GM19328 (cell line): ENCODE data around the gene SAPCD2.
A peak's percentile ranks its signal among the peaks of the same experiment; 100 is the strongest.

ENCODE experiments used
- ATAC-seq: cut with Tn5 transposase; IDR thresholded peaks from one replicate; pipeline ENCODE4 v1.9.1; 2021; ENCODE audit warnings: mild to moderate bottlenecking, moderate library complexity; ENCODE audit not compliant: unreplicated experiment

SAPCD2 gene

DNA sequence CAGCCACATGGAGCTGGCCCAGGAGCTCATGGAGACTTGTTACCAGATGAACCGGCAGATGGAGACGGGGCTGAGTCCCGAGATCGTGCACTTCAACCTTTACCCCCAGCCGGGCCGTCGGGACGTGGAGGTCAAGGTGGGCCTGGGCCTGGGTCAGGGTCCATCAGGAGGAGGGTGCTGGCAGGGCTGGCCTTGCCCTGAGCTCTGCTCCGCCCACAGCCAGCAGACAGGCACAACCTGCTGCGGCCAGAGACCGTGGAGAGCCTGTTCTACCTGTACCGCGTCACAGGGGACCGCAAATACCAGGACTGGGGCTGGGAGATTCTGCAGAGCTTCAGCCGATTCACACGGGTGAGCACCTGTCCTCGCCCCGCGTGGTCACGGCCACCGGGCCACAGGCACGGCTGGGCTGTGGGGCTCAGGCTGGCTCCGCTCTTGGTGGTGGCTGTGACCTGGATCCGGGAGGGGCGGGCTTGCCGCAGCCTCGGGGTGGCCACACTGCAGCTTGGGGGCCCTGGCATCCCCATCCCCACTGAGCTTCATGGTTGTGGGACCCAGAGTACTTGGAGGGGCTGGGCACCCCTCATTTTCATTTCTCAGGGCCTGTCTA is 37.1 kb upstream of the SAPCD2 start:
- no peak for ATAC-seq

DNA sequence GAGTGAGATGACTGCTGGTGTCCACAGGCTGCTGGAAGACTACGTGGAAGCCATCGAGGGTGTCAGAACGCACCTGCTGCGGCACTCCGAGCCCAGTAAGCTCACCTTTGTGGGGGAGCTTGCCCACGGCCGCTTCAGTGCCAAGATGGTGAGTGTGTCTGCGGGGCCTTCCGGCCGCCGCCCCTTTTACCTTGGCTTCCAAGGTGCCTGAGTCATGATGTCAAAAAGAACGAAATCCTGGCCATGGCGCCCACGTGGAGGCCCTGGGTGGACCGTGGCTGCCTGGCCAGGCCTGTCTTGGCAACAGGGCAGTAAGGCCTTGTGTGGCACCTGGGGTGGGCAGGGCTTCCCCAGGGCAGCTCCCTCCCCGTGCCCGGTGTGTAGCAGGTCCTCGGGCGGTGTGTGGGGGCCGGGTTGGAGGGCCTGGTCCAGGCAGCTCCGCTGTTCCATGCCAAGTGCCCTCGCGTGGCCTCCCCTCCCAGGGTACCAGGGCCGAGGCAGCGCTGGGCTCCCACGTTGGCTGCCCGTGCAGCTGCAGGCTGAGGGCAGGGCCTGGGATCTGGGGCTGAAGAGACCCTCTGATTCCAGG is 36.4 kb upstream of the SAPCD2 start:
- ATAC-seq = no peak

DNA sequence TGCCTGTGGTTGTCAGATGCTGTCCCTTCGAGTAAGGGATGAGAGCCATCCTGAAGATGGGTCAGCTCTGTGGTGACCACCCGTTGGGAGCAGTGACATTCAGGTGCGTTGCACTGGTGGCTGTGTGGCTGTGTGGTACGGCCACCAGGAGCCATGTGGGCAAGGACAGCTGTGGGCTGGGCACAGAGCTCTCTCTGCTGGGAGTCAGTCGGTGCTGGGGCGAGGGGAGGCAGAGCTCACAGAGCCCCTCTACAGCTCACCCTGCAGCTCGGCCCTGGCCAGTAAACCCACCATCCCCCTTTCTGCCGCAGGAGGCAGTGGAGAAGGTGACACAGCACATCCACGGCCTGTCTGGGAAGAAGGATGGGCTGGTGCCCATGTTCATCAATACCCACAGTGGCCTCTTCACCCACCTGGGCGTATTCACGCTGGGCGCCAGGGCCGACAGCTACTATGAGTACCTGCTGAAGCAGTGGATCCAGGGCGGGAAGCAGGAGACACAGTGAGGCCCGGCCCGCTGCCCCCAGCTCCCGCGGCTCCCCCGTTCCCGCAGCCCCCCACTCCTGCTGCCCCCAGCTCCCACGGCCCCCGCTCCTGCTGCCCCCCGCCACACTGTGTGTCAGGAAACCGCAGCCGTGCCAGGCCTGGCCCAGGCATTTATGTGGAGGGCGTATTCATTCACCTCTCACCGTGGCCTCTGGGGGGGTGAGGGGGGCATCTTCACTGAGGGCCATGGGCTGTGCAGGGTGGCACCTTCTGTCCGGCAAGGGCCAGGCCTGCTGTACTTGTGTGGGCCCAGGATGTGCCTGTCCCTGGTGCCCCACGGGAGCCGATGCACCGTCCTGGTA is 35.7 kb upstream of the SAPCD2 start:
- ATAC-seq = no peak

DNA sequence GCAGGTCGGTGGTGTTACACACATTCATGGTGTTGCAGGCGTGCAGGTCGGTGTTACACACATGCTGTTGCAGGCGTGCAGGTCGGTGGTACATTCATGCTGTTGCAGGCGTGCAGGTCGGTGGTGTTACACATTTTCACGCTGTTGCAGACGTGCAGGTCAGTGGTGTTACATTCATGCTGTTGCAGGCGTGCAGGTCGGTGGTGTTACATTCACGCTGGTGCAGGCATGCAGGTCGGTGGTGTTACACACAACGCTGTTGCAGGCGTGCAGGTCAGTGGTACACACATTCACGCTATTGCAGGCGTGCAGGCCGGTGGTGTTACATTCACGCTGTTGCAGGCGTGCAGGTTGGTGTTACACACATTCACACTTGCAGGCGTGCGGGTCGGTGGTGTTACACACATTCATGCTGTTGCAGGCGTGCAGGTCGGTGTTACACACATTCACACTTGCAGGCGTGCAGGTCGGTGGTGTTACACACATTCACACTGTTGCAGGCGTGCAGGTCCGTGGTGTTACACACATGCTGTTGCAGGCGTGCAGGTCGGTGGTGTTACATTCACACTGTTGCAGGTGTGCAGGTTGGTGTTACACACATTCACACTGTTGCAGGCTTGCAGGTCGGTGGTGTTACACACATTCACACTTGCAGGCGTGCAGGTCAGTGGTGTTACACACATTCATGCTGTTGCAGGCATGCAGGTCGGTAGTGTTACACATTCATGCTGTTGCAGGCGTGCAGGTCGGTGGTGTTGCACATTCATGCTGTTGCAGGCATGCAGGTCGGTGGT is 33.0 kb upstream of the SAPCD2 start:
- no peak for ATAC-seq

DNA sequence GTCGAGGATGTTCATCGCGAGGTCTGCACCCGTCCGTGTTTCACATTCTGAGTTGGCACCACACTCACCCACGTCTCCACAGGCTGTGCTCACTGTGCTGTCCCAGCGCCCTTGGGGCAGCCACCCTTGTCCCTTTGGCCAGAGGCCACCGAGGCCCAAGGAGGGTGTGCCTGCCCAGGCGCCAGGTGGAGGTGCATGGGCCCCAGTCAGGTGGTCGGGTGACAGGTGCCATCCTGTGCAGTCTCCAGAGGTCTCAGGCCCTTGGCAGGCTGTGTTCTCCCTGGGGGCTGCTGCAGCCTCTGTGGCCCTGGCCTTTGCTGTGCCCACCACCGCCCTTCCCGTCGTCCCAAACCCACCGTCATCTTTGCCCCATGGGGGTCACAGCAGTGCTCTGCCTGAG is 28.9 kb upstream of the SAPCD2 start:
- ATAC-seq = no peak

DNA sequence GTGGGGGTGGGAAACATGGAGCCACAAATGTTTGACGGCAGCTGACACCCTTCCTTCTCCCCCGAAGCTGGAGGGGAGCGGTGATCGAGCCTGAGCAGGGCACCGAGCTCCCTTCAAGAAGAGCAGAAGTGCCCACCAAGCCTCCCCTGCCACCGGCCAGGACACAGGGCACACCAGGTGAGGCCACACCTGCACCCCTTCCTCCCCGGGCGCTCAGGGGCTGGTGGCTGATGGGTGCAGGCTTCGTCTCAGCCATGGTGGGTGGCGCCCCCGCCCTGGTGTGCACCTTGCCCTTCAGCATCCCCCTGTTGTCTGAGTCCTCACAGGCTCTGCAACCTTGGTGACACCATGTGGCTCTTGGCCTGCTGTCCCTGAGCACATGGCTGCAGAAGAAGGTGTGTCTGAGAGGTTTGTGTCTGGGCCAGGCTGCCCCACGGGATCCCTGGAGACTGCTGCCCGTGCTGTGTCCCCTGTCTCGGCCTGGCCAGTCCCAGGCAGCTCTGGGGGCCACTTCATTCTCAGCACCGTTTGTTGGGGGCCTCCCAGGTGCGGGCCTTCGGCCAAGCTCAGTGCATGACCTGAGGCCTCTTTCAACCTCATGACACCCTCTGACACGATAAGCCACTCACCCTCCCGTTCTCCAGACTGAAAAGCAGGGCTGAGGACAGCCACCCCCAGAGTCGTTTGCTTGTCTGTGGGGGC is 27.6 kb upstream of the SAPCD2 start:
- ATAC-seq = no peak

DNA sequence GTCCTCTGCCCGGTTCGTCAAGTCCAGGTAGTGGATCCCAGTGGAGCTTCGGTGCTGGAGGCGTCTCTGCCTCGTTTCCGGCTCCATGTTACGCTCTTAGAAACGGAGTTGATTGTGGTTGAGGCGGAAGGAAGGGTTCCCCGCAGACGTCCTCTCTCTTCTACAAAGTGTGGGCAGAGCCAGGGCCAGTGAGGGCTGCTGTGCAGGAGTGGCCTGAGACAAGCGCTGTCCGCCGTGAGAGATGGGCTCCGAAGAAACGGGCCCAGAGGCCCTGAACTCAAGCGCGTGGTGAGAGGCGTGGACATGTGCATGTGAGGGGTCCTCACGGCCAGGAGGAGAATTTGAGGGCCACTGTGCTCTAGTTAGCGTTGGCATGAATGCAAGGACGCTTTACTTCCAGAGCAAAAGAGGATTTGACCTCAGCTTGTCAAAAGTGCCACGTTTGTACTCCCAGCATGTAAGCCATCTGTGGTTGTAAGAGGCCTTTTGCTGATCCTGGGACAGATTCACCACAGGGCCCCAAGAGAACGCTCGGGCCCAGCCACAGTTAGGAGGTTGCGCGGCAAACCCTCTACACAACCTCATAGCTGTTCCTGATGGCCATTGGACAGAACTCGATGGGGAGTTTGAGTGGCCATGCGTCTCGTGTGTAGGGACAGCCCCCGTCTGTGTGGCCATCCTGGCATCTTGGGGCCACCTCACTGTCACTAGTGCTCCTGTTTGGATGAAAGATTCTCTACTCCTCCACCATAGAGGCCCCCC is 26.6 kb upstream of the SAPCD2 start:
- no peak for ATAC-seq

DNA sequence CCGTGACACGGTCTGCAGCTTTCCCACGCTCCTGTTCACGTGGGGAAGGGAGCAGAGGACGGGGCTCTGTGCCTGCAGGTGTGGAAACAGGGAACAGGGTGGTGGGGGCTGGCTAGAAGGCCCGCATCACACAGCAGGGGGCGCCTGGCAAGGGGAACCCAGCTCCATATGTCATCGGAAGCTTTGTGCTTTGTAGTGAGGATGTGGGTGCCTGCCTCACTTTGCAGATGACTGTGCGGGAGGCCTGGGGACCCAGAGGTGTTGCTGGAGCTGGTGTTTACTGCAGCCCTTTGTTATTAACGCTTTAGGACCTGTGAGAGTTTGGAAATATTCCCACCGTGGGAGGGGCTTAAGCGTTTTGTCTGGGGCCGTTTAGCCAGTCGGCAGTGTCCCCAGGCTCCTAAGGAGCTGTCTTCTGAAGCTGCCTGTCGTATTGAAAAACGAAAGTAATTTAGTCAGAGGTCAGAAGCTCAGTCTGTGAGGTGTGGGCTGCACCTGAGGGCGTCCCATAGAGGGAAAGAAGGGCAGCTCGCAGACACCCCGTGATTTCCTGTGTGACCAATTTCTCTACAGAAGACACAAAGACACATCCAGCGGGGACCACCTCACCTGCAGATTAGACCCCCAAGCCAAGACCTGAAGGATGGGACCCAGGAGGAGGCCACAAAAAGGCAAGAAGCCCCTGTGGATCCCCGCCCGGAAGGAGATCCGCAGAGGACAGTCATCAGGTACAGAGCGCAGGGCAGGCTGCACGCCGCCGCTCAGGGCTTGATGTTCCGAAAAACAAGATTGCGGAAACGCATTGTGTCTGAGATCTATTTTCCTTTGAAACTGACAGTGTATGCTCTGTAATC is 25.5 kb upstream of the SAPCD2 start:
- ATAC-seq = peak; percentile 80

DNA sequence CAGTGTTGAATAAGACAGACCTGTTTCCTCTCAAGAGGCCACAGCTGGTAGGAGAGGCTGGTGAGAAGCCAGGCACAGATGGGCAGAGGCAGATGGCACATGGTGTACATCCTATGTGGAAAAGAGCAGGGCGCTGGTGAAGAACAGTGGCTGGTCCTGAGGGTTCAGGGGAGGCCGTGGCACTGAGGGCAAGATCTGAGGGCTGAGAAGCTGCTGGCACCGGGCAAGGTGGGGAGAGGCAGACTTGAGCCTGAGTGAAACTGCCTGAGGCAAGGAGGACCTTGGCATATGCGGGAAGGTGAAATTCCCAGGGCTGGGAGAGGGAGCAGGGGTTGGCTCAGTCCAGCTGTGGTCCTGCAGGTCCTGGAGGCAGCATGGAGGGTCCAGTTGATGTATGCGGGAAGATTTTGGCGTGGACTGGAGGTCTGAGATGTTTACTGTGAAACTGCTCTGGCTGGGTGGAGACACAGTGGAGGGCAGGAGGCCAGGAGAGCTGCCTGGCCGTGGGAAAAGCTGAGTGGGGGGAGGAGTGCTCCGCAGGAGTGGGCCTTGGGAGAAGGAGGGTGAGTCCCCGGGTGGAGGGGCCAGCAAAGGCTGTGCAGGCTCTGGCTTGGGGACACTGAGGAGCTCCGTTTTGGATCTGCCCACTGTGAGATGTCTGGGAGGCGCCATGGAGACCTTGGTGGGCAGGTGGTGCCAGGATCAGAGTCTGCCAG is 19.0 kb upstream of the SAPCD2 start:
- ATAC-seq = no peak

DNA sequence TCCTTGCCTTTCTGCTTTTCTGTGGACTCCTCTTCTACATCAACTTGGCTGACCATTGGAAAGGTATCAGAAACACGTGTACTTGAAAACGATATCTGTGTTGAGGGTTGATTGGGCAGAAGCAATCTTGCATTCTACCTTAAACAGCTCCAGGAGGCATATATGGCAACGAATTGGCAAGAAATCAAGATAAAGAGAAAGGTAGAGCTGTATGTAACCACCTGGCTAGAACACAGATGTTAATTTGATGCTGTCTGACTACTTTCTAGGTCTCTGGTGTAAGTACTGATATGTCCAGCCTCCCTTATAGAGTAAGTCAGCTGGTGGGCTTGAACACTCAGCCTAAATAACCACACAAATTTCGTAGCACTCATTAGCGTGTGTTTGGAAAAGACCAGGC is 17.8 kb upstream of the SAPCD2 start:
- no peak for ATAC-seq

DNA sequence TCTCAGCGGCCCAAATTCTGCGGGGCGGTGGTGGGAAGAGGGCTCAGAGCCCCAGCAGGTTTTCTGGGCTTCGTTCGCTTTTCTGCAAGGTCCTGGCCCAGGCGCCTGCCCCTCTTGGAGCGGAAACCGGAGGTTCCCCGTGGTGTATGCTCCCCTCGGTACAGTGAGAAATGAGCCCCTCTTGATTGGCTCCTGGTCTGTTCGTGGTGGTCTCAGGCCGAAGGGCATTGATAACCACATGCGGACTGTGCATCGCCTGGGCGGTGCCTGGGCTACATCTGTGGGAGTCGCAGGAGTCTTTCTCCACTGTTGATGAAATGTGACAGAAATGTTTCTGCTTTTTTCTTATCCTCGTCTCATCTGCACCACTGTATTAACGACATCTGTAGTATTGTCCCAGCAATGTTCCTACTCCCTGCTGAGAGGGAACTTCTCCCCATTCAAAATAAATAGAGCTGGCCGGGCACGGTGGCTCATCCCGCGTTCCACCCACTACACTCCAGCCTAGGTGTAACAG is 17.1 kb upstream of the SAPCD2 start:
- ATAC-seq = no peak

DNA sequence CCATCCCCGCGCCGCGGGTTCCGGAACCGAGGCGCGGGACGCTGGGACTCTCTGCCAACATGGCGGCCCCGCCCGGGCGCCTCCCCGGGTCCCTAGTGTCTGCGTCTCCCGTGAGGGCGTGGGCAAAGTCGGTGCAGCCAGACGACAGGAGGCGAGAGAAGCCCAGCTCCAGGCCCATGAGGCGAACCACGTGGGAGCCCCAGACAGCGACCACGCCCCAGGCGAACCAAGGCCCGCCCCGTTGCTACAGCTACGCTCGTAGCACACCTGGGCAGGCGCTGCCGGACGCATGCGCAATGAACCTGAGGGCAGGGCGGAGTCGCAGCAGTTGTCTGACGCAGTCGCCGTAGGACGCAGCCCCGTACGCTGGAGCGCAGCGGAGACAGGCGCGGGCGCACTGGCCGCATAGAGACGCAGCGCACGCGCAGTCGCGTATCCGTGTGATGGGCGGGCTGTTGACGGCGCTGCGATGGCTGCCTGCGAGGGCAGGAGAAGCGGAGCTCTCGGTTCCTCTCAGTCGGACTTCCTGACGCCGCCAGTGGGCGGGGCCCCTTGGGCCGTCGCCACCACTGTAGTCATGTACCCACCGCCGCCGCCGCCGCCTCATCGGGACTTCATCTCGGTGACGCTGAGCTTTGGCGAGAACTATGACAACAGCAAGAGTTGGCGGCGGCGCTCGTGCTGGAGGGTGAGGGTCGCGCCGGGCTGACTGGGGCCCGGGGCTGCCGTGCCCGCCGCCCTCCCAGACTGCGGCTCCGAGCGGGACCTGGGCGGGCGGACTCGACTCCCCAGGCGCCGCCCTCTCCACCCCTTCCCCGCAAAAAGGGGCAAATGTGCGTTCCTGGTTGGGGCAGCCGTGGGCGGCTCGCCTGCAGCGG is 16.4 kb upstream of the SAPCD2 start, which contains the start of gene MAN1B1:
TSS of gene MAN1B1 (plus strand) at position 455 of the 878 bp plus-strand sequence. CDS start at position 470, 15 bp downstream.
- ATAC-seq = peak; percentile 85

DNA sequence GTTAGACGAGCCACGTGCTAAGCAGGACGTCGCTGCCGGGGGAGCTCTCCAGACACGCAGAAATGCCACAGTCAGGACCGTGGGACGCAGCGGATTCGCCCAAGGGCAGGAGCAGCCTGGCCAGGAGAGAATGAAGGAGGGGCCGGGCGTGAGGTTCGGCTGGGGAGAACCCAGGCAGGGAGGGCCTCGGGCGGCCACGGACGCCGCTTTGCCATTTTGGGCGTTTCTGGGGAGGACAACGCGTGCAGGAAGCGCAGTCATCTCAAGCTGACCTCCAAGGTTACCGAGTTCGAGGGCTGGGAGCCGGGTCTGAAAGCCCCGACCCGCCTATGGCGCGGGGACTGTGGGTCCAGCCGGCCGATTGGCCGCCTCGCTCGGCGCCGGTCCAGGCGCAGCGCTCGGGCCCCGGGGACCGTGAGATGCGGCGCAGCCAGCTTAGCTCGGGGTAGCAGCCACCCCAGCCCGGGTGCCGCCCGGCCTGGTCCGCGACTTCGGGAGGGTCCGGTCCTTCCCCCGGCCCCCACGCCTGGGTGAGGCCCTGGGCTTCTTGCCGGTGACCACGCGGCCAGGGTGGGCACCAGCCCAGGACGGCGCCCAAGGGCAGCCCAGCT is 15.7 kb upstream of the SAPCD2 start:
- peak; percentile 0 for ATAC-seq

DNA sequence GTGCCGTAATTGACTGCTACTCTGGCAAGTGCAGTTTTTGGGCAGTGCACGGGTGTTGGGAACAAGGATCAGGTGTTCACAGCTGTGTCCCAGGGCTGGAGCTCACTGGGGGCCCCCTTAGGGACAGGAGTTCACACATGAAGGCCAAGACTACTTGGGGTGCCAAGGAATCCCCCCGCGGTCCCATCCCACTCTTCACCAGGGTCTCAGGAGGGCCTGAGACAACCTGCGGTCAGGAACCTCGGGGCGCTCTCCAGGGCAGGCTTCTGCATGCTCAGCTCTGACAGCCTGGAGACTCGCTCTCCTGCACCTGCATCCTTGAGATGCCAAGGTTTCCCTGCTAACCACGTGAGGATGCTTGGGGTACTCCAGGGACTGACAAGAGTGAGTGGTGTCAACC is 14.2 kb upstream of the SAPCD2 start:
- ATAC-seq = no peak

DNA sequence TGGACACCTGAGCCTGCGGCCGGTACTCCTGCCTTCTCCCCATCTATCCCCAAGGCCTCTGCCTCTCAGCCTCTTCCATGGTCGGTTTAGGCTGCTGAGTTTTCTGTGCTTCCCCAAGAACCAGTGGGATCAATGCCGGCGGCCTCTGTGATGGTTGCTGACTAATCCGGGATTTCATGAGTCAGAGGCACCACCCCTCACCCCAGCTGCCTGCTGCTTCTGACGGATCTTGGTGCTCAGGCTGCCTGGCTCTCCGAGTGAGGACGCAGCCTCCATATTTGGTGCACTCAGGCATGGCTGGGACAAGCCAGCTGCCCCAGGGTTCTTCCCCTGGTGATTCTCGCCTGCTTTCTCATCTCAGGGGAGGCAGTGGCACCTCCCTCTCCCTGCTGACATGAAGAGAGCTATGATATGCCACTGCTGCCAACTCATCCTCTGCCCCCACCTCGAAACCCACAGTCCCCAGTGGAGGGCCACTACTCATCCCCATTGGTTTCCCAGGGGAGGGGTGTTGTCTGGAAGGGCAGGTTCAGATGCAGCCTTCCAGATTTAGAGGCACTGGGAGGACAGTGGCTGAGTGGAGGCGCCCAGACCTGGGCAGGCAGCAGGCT is 13.1 kb upstream of the SAPCD2 start:
- no peak for ATAC-seq

DNA sequence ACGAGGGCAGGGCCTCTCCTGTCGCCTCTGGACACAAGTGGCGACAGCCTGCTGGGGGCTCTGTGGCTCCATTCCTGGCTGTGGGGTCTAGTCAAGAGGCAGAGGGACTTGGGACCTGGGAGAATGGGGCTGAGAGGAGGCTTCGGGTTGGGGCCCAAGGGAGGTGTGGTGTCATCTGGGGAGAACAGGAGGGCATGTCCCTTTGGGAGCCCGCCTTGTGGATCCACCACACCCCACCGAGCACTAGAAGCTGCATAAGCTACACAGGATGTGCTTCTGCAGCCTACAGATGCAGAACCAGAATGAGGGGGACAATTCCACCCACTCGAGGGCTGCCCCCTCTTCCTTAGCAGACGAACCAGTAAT is 12.6 kb upstream of the SAPCD2 start:
- no peak for ATAC-seq
